Transverse colon (tissue), 4 donors: Measurements from ENCODE around the gene TMEM9.

Source experiments
- EP300 ChIP-seq: sonication (generic); formaldehyde crosslinking; IDR thresholded peaks from one replicate; pipeline ENCODE4 v1.6.1; 2017; ENCODE audit warnings: antibody characterized with exemption, low read depth
- POLR2A ChIP-seq: fragments of 450-650 bp; IDR thresholded peaks from one replicate; pipeline ENCODE4 v1.6.1; 2016; ENCODE audit warnings: antibody characterized with exemption, mild to moderate bottlenecking, moderate library complexity
- POLR2AphosphoS5 ChIP-seq, 3 donors: sonication (generic); formaldehyde crosslinking; IDR thresholded peaks; one replicate each; pipeline ENCODE4 v1.6.1; 2016; ENCODE audit warnings: antibody characterized with exemption in 3 of 3
- TF ChIP-seq, protein P1 (sequence below), 5 experiments: fragments of 200-600 bp in 3 of 5; fragments of 450-650 bp in 2 of 5; sonication (generic) in 3 of 5; IDR thresholded peaks; 1 replicate in 2 of 5; 2 replicates in 3 of 5; pipeline ENCODE4 v1.5.1; 2016 to 2017; ENCODE audit warnings: antibody characterized with exemption in 5 of 5, inconsistent platforms in 3 of 5, mild to moderate bottlenecking in 2 of 5, moderate library complexity in 1 of 5

DNA sequence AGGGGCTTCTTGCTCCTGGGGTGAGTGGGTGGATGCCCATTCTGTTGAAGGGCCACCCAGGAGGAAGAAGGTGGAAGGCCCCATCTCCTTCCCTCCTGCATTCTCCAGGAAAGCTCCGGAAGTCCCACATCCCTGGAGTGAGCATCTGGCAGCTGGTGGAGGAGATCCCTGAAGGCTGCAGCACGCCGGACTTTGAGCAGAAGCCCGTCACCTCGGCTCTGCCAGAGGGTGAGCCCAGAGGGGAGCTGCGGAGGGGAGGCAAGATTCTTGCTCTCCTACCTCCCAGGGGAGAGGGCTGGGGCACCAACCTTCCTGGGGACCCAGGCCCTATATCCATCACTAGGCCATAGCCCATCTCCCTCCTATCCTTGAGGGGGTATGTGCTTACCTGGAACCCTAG is 39.8 kb upstream of the TMEM9 start:
- TF ChIP-seq, protein P1, sequence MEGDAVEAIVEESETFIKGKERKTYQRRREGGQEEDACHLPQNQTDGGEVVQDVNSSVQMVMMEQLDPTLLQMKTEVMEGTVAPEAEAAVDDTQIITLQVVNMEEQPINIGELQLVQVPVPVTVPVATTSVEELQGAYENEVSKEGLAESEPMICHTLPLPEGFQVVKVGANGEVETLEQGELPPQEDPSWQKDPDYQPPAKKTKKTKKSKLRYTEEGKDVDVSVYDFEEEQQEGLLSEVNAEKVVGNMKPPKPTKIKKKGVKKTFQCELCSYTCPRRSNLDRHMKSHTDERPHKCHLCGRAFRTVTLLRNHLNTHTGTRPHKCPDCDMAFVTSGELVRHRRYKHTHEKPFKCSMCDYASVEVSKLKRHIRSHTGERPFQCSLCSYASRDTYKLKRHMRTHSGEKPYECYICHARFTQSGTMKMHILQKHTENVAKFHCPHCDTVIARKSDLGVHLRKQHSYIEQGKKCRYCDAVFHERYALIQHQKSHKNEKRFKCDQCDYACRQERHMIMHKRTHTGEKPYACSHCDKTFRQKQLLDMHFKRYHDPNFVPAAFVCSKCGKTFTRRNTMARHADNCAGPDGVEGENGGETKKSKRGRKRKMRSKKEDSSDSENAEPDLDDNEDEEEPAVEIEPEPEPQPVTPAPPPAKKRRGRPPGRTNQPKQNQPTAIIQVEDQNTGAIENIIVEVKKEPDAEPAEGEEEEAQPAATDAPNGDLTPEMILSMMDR (IDR thresholded peaks at IDR 0.05), result no peak
- TF ChIP-seq POLR2A (no peak), POLR2AphosphoS5 (IDR thresholded peaks at IDR 0.05) (no peak), EP300 (no peak)
